DMS53 (cell line): ENCODE results near the gene HMGCL.

Experiments
- DNase-seq: peaks from one replicate; lab custom pipeline; 2025; lab: John Stamatoyannopoulos, UW

Gene HMGCL

DNA sequence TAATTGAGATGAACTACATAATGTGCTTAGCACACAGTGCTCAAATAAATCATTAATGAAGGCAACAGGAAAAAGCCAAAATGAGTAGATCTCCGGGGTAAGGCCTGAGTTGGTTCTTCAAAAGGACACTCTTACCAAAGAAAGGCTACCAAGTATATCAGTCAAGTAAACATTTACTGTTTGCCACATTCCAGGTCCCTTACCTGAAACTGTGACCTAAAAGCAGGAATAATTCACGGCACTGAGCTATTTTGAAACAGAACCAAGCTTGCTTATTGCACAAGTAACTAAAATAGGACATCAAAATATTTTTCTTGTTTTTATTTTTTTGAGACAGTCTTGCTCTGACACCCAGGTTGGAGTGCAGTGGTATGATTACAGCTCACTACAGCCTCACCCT, 49.0 kb downstream of the HMGCL start:
- no peak for DNase-seq

DNA sequence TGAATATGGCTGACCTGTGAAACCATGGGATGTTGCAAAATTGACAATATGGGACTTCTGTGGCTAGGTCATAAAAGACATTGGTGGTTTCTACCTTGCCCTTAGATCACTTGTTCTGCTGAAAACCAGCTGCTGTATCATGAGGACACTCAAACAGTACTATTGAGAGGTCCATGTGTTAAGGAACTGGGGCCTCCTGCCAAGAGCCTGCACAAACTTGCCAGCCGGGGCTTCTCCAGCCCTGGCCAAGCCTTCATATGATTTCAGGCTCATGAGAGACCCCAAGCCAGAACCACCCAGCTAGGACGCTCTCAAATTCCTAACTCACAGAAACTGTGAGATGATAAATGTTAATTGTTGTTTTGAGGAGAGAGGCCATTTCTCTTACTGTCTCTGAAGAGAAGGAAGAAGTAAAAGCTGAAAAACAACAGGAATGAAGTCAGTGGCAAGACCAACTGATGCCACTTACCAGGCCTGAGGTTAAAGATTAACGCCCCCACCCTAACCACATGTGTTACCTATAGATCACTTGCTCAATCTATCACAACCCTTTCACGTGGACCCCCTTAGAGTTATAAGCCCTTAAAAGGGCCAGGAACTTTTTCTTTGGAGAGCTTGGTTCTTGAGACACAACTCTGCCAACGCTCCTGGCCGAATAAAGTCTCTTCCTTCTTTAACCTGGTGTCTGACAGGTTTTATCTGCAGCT, 50.9 kb downstream of the HMGCL start:
- DNase-seq = no peak

DNA sequence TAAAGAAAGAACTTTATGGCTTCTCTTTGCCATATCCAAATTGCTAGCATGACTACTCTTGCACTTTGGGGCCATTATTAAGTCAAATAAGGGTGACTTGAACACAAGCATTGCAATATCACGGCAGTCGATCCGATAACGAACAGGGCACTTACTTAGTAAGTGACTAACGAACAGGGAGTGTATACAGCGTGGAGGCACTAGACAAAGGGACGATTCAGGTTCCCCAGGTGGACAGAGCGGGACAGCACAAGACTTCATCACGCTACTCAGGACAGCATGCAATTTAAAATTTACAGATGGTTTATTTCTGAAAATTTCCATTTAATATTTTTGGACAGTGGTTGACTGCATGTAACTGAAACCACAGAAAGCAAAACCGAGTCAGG, 52.4 kb downstream of the HMGCL start:
- DNase-seq = no peak

DNA sequence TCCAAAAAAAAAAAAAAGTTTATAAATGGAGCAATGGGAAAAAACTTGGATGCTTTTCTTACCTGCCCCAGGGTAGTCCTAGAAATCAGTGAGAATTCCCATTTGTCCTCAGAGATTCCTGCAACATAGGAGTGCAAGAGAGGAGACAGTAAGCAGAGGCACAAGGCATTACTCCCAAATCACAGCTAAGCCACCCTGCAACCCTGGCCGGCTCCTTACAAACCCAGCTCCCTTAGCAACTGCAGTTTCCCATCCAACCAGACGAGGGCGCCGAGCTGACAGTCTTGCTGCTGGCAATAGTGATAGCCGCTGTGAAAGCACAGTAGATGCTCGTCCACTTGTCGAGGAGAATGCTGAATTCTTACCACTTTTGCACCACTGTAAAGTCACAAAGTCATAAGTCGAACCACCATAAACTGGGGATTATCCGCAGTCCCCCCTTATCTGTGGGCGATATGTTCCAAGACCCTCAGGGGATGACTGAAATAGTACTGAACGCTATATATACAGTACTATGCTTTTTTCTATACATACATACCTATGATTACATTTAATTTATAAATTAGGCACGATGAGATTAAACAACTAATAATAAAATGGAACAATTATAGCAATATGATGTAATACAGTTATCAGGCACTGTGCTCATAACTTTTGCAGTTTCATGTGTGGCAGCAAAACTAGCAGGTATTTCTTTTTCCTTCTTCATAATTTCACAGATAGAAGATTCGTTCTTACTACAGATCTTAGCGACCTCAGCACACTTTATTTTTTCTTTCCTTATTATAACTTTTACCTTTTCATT, 53.0 kb downstream of the HMGCL start:
- DNase-seq = peak; percentile 90

DNA sequence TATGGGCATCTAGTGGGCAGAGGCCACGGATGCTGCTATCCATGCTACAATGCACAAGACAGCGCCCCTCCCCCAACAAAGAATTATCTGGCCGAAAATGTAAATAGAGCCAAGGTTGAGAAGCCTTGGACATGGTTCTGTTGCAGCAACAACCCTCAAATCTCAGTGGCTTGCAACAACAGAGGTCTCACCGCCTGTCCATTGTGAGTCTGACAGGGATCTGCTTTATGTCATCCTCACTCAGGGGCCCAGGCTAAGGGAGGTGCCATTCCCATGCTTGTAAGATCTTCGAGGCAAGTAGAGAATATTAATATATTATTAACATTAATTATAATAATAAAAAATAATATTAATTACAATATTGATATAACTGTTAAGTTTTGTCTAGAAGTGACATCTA, 56.5 kb downstream of the HMGCL start:
- DNase-seq = no peak

DNA sequence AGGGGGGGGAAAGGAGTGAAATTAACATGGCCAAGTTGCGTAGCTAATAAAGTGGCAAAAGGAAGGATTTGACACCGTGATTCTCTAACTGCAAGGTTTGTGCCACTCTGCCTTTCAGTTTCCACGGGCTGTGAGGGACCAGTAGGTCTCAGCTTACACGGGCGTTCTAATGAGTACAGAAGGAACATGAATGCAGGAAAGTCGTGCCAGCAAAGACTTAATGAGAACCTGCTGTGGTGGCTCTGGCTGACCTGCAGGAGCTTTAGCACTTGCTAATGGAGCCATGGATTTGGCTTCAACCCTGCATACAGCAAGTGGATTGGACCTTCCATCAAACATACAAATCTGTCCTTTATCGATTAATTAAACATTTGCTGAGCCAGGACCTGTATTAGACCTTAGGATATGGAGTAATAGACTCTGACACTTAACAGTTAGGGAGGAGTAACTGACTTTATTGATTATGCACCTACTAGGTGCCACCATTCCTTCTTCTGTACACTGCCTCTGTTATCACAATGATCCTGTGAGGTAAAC, 62.1 kb downstream of the HMGCL start:
- peak; percentile 15 for DNase-seq

DNA sequence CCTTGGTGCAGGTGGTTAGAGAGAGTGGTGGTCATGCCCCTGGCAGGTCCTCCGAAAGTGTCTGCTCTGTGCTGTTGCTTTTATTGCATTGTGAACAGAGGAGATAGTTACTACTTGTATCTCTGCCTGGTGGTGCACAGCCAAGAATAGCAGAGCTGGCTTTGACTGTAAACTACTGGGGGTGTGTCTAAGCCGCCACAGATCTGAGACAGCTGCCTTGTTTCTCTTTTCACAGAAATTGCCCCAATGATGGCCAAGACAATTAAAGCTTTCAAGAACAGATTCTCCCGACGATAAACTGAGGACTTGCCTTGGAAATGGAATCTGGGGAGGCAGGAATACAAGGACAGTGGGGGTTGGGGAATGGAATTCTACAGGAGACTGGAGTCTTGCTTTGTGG, 66.0 kb downstream of the HMGCL start:
- DNase-seq = no peak

DNA sequence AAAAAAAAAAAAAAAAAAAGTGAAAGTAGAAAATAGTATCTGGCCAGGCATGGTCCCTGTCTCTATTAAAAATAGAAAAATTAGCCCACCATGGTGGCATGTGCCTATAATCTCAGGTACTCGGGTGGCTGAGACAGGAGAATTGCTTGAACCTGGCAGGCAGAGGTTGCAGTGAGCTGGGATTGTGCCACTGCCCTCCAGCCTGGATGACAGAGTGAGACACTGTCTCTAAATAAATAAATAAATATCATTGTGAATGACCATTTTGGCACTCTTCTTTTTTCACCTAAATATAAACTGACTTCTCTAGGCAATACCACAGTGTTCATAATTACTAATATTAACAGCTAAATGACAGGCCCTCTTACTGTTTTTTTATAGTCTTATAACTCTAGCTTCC, 67.4 kb downstream of the HMGCL start:
- DNase-seq = no peak

DNA sequence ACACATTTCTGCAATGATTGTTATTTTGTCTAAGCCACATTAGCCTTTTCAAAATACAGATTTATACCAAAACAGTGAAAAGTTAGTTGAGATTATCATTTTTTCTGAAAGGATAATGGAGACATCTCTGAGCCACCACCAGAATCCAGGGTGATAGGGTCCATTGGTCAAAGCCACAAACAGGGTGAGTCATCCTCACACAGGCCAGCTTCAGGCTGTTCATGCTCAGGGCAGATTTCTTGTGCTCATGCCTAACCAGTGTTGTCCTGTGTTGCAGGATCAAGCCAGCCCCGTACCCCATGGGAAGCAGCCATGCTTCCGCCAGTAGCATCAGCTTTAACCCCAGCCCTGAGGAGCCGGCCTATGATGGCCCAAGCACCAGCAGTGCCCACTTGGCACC, 68.6 kb downstream of the HMGCL start:
- peak; percentile 31 for DNase-seq

DNA sequence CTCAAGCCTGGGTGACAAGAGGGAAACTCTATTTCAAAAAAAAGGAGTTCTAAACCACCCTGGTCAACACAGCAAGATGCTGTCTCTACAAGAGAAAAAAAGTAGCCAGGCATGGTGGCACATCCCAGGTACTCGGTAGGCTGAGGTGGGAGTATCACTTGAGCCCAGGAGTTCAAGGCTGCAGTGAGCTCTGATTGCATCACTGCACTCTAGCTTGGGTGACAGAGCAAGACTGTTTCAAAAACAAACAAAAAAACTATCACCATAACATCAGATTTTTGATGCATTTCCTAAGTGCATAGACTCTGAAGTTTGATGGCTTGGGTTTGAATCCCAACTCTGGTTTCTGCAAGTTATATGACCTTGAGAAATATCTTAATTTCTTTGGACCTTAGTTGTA, 72.3 kb downstream of the HMGCL start:
- no peak for DNase-seq
